ENCODE data around the gene CLEC2L.
"Not testable (repeated sequence)": the region's sequence is repeated elsewhere in the genome, so short reads cannot be mapped to it uniquely, and the experiment has no call there.

The CLEC2L gene

GRCh38 chr7:139532636-139533155 is 9.2 kb downstream of the CLEC2L start:
- no peaks in the 10 kb centered on the region for H3K9me3 ChIP-seq (ENCODE audit: control insufficient read depth, insufficient read depth, low read length)
- H3K4me1 ChIP-seq (ENCODE audit: insufficient read depth, low read length) = peaks cover 4% of the 10 kb centered on the region; the same call in 1 of the 2 replicates
- H3K9ac ChIP-seq (ENCODE audit: low read depth, low read length) = no peak overlapping the region
- H3K36me3 ChIP-seq (ENCODE audit: insufficient read depth, low read length) = no peaks in the 10 kb centered on the region

- H3K4me1 ChIP-seq (ENCODE audit: insufficient read depth, low read length) = peaks cover 4% of the 10 kb centered on the region; the same call in 1 of the 2 replicates
- no peaks in the 10 kb centered on the region for H3K36me3 ChIP-seq (ENCODE audit: insufficient read depth, low read length)
- no peak overlapping the region for H3K9ac ChIP-seq (ENCODE audit: low read depth, low read length)
- H3K9me3 ChIP-seq (ENCODE audit: control insufficient read depth, insufficient read depth, low read length) = no peaks in the 10 kb centered on the region
These were observed 10.6 kb downstream of the CLEC2L start for GRCh38 chr7:139534096-139534495.

GRCh38 chr7:139534966-139535651 is 11.6 kb downstream of the CLEC2L start:
- Histone ChIP-seq H3K9ac (ENCODE audit: low read depth, low read length) (no peak overlapping the region), H3K4me1 (ENCODE audit: insufficient read depth, low read length) (peaks cover 4% of the 10 kb centered on the region; the same call in 1 of the 2 replicates), H3K9me3 (ENCODE audit: control insufficient read depth, insufficient read depth, low read length) (no peaks in the 10 kb centered on the region), H3K36me3 (ENCODE audit: insufficient read depth, low read length) (no peaks in the 10 kb centered on the region)

GRCh38 chr7:139536152-139536551 is 12.7 kb downstream of the CLEC2L start:
- no peaks in the 10 kb centered on the region for H3K36me3 ChIP-seq (ENCODE audit: insufficient read depth, low read length)
- H3K4me1 ChIP-seq (ENCODE audit: insufficient read depth, low read length) = peaks cover 4% of the 10 kb centered on the region; the same call in 1 of the 2 replicates
- no peak overlapping the region for H3K9ac ChIP-seq (ENCODE audit: low read depth, low read length)
- H3K9me3 ChIP-seq (ENCODE audit: control insufficient read depth, insufficient read depth, low read length) = no peaks in the 10 kb centered on the region

GRCh38 chr7:139538881-139539635 is 15.6 kb downstream of the CLEC2L start:
- no peaks in the 10 kb centered on the region for H3K36me3 ChIP-seq (ENCODE audit: insufficient read depth, low read length)
- H3K9ac ChIP-seq (ENCODE audit: low read depth, low read length) = no peak overlapping the region
- no peaks in the 10 kb centered on the region for H3K9me3 ChIP-seq (ENCODE audit: control insufficient read depth, insufficient read depth, low read length)
- peaks cover 13% of the 10 kb centered on the region for H3K4me1 ChIP-seq (ENCODE audit: insufficient read depth, low read length)

GRCh38 chr7:139540203-139540602 is 16.7 kb downstream of the CLEC2L start:
- Histone ChIP-seq H3K9ac (ENCODE audit: low read depth, low read length) (no peak overlapping the region), H3K9me3 (ENCODE audit: control insufficient read depth, insufficient read depth, low read length) (no peaks in the 10 kb centered on the region), H3K36me3 (ENCODE audit: insufficient read depth, low read length) (no peaks in the 10 kb centered on the region), H3K4me1 (ENCODE audit: insufficient read depth, low read length) (peaks cover 13% of the 10 kb centered on the region)

- H3K4me1 ChIP-seq (ENCODE audit: insufficient read depth, low read length) = peaks cover 13% of the 10 kb centered on the region
These were observed 18.3 kb downstream of the CLEC2L start for GRCh38 chr7:139541600-139542307.

GRCh38 chr7:139542308-139543151 is 19.0 kb downstream of the CLEC2L start:
- Histone ChIP-seq H3K4me1 (ENCODE audit: insufficient read depth, low read length) (peaks cover 10% of the 10 kb centered on the region), H3K9ac (ENCODE audit: low read depth, low read length) (no peak overlapping the region), H3K9me3 (ENCODE audit: control insufficient read depth, insufficient read depth, low read length) (no peaks in the 10 kb centered on the region), H3K36me3 (ENCODE audit: insufficient read depth, low read length) (no peaks in the 10 kb centered on the region)

More at GRCh38 chr7:139541600-139542307, 18.3 kb downstream of the CLEC2L start:
- Histone ChIP-seq H3K9me3 (ENCODE audit: control insufficient read depth, insufficient read depth, low read length) (no peaks in the 10 kb centered on the region), H3K9ac (ENCODE audit: low read depth, low read length) (no peak overlapping the region), H3K36me3 (ENCODE audit: insufficient read depth, low read length) (no peaks in the 10 kb centered on the region)

- H3K9ac ChIP-seq (ENCODE audit: low read depth, low read length) = no peak overlapping the region
- H3K36me3 ChIP-seq (ENCODE audit: insufficient read depth, low read length) = no peaks in the 10 kb centered on the region
- H3K4me1 ChIP-seq (ENCODE audit: insufficient read depth, low read length) = peaks cover 8% of the 10 kb centered on the region
- no peaks in the 10 kb centered on the region for H3K9me3 ChIP-seq (ENCODE audit: control insufficient read depth, insufficient read depth, low read length)
These were observed 20.5 kb downstream of the CLEC2L start for GRCh38 chr7:139543801-139544603.

- Histone ChIP-seq H3K36me3 (ENCODE audit: insufficient read depth, low read length) (no peaks in the 10 kb centered on the region), H3K9me3 (ENCODE audit: control insufficient read depth, insufficient read depth, low read length) (no peaks in the 10 kb centered on the region), H3K4me1 (ENCODE audit: insufficient read depth, low read length) (peaks cover 8% of the 10 kb centered on the region), H3K9ac (ENCODE audit: low read depth, low read length) (no peak overlapping the region)
These were observed 21.2 kb downstream of the CLEC2L start for GRCh38 chr7:139544645-139545044.

- Histone ChIP-seq H3K9ac (ENCODE audit: low read depth, low read length) (no peak overlapping the region), H3K9me3 (ENCODE audit: control insufficient read depth, insufficient read depth, low read length) (peaks cover 3% of the 10 kb centered on the region; the same call in 1 of the 2 replicates), H3K4me1 (ENCODE audit: insufficient read depth, low read length) (no peaks in the 10 kb centered on the region), H3K36me3 (ENCODE audit: insufficient read depth, low read length) (no peaks in the 10 kb centered on the region)
These were observed 25.0 kb downstream of the CLEC2L start for GRCh38 chr7:139548302-139549028.

- not testable (repeated sequence) for H3K9ac ChIP-seq (ENCODE audit: low read depth, low read length); H3K36me3 ChIP-seq (ENCODE audit: insufficient read depth, low read length); H3K9me3 ChIP-seq (ENCODE audit: control insufficient read depth, insufficient read depth, low read length); H3K4me1 ChIP-seq (ENCODE audit: insufficient read depth, low read length)
These were observed 30.7 kb downstream of the CLEC2L start for GRCh38 chr7:139553991-139554700.

All from ES-I3 (cell line).